SK-N-MC (cell line): ENCODE results near the gene NDST4.

ENCODE experiments used
- EZH2 ChIP-seq: fragments of 200-600 bp; sonication (generic); IDR thresholded peaks from one replicate; pipeline ENCODE4 v1.6.1; 2017; ENCODE audit warnings: antibody characterized with exemption
- FOXP2 ChIP-seq: optimal IDR thresholded peaks from 2 replicates; pipeline ENCODE3; 2011; ENCODE audit warnings: mild to moderate bottlenecking, moderate library complexity; ENCODE audit not compliant: insufficient read depth; ENCODE audit errors: extremely low read length, control extremely low read depth
- POLR2AphosphoS5 ChIP-seq: IDR thresholded peaks from 2 replicates; pipeline ENCODE4 v1.6.1; 2012; ENCODE audit warnings: mild to moderate bottlenecking, low read depth, low read length, borderline replicate concordance

DNA sequence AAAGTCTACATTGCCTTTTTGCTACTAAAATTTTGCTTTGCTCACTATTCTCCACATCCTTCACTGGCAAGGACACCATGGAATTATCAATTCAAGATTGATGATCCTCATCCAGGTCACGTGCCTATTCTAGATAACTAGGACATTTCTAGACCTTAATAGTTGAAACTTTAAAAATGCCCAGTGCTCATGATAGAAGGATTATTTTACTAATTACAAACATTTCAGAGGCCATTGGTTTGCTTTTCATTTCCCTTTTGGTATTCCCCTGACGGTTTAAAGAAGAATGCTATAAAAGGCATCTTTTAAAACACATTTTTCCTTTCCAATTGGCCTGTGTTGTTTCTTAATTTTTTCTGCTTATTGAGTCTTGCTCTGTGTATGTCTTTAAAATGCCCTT lies 249.4 kb downstream of the NDST4 start:
- TF ChIP-seq EZH2 (no peak), POLR2AphosphoS5 (no peak), FOXP2 (no peak)
